Karpas-422 (cell line): ENCODE results near the gene ZNF362. TPM values are rescaled to one million over a fixed set of nuclear protein-coding genes. Genes with fewer than 3 reads are reported as not detected.

ENCODE experiments used
- small RNA-seq: library from RNA; depleted of rRNA; stranded (forward); fragments of <200 nt; gene quantifications from one replicate; pipeline ENCODE3, GENCODE V24; 2014
- total RNA-seq: library from RNA; depleted of rRNA; stranded (reverse); fragments of >200 nt; shearing (Covaris generic); gene quantifications from 2 replicates; pipeline ENCODE4 v1.2.3, GENCODE V29; 2014; ENCODE audit warnings: low replicate concordance; rRNA removed

The ZNF362 gene
- total RNA-seq, 1 experiment from 2014 or later, result 16.7 TPM

Small RNAs within 50 kb of the gene (small RNA-seq; reads per million reads assigned to genes)
- gene RN7SKP16, result 0.87 reads per million, percentile 25 among the genes with 10 or more reads in this experiment

Other genes starting within 250 kb of the ZNF362 start
- gene AK2, start 219.6 kb upstream of the ZNF362 start, total RNA-seq, result 145 and 287 TPM in 2 replicates
- gene AZIN2, start 175.3 kb upstream of the ZNF362 start, total RNA-seq, result 0.30 and 1.8 TPM in 2 replicates
- gene TRIM62, start 74.4 kb upstream of the ZNF362 start, total RNA-seq, result 9.1 and 18.7 TPM in 2 replicates
- gene A3GALT2, start 64.6 kb downstream of the ZNF362 start, total RNA-seq, result 0.47 TPM in 1 of 2 replicates, not detected in the other
- 54.3 and 79.5 TPM in 2 replicates for gene PHC2, start 174.6 kb downstream of the ZNF362 start, total RNA-seq
- 5.0 and 8.4 TPM in 2 replicates for gene ZSCAN20, start 216.2 kb downstream of the ZNF362 start, total RNA-seq